GM19328 (cell line): Measurements from ENCODE around the gene TAOK3.

Experiments
- ATAC-seq: cut with Tn5 transposase; IDR thresholded peaks from one replicate; pipeline ENCODE4 v1.9.1; 2021; ENCODE audit warnings: mild to moderate bottlenecking, moderate library complexity; ENCODE audit not compliant: unreplicated experiment

Gene TAOK3

DNA sequence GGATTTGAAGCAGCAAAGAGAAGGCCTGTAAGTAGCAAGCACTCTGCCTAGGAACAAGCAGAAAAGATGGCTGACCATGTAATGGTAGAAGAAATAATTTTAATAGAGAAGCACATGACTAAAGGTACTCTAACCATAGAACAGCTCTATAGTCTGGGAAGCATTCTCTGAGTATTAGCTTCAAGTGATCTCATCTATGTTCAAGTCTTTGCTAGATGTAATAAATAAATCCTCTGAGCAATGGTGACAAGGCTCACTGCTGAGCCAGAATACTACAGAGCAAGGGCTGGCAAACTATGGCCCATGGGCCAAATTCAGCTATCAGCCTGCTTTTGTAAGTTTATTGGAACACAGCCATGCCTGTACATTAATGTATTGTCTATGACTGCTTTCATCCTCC is 152.0 kb downstream of the TAOK3 start:
- no peak for ATAC-seq

GRCh38 chr12:118219772-118220171 is 152.9 kb downstream of the TAOK3 start:
- ATAC-seq, result no peak

DNA sequence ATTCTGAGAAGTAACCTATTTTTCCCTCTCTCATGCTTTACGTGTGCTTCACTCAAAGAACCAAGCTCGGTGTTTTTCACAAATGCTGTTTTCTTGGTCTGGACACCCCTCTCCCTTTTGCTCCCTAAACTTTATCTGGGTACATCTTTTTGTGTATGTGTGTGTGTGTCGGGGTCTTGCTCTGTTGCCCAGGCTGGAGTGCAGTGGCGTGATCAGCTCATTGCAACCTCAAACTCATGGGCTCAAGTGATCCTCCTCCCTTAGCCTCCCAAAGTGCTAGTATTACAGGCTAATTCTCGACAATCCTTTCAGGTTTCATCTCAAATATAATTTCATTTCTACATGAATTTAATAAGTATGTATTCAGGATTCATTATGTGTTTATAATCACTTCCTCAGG is 153.6 kb downstream of the TAOK3 start:
- ATAC-seq, result no peak

DNA sequence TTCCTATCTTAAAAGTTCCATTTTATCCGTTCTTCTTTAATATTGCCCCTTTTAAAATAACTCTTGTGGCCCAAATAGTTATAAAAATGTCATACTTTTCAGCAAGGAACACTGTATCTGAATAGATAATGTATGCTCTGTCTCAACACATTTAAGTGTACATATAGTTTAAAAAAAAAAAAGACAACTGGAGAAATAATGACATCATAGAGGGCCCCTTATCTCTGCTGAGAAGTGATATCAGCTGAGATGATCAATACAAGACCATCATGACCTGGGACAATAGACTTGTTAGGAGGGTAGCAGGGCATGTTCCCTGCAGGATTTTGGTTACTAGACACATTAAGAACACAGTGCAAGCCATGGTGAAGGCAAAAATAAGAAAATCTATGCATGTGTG is 159.3 kb downstream of the TAOK3 start:
- no peak for ATAC-seq

DNA sequence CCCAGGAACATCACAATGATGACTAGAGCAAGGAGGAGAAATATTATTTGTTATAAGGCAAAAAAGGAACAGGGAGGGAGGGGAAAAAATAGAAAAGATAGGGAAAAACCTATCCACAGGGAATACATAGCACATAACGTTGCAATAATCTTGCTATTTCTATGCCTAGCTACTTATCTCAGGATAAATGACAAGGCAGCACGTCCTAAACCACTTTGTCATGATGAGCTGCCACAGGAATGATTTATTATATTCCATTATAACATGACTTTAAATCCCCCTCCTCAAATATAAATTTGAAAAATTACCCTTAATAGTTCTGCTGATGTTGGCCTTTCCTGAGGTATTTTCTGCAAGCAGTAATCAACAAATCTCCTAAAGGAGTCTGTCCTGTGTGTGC is 160.1 kb downstream of the TAOK3 start:
- ATAC-seq, result no peak

DNA sequence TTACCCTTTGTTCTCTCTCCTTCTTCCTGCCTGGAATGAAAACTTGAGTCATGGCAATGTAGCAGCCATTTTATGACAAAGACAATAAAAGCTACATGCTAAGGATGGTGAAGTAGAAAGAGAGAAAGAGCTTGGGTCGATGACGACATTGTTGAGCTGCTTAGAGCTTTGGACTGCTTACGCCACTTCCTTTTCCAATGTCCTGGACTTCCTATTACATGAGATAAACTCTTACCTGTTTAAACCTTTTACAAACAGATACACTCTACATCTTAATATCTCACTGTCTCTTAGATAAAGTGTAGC is 166.6 kb downstream of the TAOK3 start:
- no peak for ATAC-seq

- no peak for ATAC-seq
Observed at GRCh38 chr12:118193958-118194357, 178.7 kb downstream of the TAOK3 start.

GRCh38 chr12:118193477-118193876 is 179.2 kb downstream of the TAOK3 start:
- no peak for ATAC-seq

DNA sequence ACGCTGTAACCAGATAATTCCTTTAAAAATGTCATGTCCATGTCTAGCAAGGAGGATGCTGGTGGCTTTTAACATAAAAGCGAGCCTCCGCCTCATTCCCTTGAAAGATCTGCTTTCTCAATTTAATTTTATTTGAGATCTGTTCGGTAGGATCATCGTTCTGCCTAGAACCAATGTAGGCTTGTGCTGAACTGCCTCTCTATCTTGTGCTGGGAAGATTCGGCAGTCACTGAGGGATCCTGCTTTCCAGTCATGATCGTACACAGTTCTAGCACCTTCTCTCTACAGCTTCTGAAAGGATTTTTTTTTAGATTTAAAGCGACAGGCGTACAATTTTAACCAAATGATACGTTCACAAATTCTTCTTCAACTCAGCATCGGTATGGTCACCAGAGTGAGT is 182.4 kb downstream of the TAOK3 start:
- no peak for ATAC-seq

DNA sequence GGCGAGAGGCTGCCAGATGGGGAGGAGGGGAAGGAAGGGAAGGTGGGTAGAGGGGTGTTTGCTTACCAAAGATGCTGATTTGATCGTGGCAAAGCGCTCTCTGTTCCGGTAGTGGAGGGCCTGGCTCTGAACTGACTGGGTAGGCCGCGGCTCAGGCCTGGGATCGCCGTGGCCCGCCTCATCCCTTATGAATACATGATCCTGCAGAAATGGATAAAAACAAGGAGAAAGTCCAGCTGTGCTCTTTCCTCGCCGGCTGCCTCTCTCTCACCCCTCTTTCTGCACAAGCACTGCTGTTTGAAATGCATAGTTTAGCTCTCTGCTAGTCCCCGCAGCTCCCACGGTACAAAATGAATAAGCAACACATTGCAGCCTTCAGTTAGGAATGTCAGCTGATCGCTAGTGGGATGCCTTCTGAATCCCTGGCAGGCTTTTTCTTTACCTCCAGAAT is 182.9 kb downstream of the TAOK3 start:
- no peak for ATAC-seq

DNA sequence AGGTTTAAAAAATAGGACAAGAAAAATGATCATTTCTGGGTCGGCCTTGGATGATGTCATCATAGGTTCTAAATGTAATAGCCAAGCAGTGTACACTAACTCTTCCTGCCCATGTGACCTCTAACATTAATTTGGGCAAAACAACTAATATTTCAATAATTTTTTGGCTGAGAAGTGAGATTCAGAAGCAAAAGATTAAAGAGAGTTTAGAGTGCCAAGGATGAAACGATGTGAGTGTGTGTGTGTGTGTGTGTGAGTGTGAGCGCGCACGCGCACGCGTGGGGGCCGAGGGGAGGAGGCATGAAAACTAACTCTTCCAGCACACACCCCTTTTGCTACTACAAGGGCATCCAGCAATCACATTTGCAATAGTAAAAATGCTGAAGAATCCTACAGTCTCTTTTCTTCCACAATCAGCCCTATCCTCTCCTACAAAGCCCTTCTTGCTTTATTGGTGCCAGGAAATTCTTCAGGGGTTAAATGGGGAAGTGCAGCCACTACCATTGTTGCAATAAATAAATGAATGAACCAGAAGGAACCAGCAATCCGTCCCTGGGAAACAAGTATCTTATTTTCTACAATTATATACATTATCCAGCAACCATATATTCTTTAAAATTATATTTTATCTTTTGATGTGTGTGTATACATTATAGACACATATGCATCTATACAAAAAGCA is 183.9 kb downstream of the TAOK3 start:
- no peak for ATAC-seq

- no peak for ATAC-seq
Observed at GRCh38 chr12:118187751-118188435, 184.8 kb downstream of the TAOK3 start.

- no peak for ATAC-seq
Observed at GRCh38 chr12:118185602-118186397, 186.9 kb downstream of the TAOK3 start.

DNA sequence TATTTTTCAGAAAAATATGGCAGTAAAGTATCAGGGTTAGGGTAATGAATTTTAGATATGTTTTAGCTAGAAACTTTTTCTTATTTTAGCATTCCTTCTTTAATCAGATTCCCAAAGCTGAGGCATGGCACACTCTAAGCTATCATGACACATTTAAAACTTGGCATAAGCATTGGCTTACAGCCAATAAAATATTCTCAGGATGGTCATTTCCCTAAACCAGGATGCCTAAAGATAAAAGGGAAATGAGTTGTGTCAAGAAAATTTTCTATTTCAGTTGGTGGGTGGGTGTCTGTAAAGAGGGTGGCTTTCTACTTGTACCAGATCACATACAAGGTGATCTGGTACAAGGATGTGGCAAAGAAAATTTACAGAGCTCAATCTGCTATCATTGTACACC is 189.0 kb downstream of the TAOK3 start:
- ATAC-seq, result no peak

- ATAC-seq, result no peak
Observed at GRCh38 chr12:118183155-118183554, 189.6 kb downstream of the TAOK3 start.

GRCh38 chr12:118175823-118176447 is 196.8 kb downstream of the TAOK3 start:
- no peak for ATAC-seq

GRCh38 chr12:118166946-118167345 is 205.8 kb downstream of the TAOK3 start:
- ATAC-seq, result peak; percentile 99

DNA sequence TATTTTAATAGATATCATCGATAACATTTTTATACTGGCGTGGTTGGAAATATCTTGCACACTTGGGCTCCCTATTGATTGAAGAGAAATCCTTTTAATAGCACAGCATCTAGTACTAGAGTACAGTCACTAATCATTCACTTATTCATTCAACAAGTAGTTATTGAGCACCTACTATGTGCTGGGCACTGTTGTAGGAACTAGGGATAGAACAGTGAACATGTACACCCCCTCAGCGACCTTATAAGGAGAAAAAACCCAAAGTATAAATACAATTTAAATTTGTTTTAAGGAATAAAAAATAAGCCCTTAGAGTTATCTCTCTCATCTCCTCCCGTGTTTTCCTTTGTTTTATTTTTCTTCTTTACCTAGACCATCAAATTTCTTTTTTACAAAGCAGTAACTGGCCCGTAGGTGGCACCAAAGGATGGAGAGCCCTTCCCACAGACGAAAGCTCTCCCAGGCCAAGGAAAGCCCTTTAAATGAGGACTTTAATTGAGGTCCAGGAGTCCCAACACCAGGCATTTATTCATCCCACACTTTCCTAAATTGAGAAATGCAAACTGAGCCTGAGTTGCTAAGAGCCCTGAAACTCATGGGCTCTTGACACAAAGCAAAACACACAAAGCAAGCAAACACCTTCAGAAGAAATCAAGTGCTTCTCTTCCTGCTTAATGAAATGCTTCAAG is 207.8 kb downstream of the TAOK3 start:
- ATAC-seq, result no peak

- ATAC-seq, result no peak
Observed at GRCh38 chr12:118160536-118160935, 212.2 kb downstream of the TAOK3 start.

- no peak for ATAC-seq
Observed at GRCh38 chr12:118151755-118152154, 221.0 kb downstream of the TAOK3 start.

DNA sequence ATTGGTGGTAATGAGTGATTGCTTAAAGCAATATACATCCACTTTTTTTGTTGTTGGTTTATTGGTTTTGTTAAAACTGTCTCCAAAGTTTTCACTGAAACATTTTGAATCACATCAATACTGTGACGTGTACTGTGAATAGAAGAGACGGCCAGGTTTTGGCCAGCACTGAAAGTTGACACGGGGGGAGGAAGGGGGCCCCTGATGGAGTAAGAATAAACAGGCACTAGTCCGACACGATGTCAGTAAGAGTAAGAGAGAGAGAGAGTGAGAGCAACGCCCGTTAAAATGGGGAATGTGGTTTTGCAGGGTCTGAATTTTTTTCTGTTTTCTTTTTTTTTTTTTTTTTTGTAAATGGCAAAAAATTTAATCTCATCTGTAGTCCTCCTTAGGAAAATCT is 222.1 kb downstream of the TAOK3 start:
- no peak for ATAC-seq
